Naive B cell (primary cell): ENCODE data around the gene HEBP1. TPM values are rescaled to one million over a fixed set of nuclear protein-coding genes. Genes with fewer than 3 reads are reported as not detected.
A peak's percentile ranks its signal among the peaks of the same experiment; 100 is the strongest.

Source experiments
- ATAC-seq, 2 donors: fragments of 150-1000 bp; cut with Tn5 transposase; 2 replicates each; pipeline ENCODE4 v1.10.0; 2021; ENCODE audit warnings: low read depth in 2 of 2, mild to moderate bottlenecking in 2 of 2, moderate library complexity in 2 of 2
- DNase-seq: peaks from one replicate; pipeline ENCODE4 v3.0.0; 2022
- H3K27ac Mint-ChIP-seq, 6 donors: one replicate each; pipeline ENCODE4 v1.8.0; 2020 to 2022; ENCODE audit warnings: mild to moderate bottlenecking in 6 of 6, mixed read lengths in 6 of 6, moderate library complexity in 5 of 6, inconsistent platforms in 2 of 6
- H3K27me3 Mint-ChIP-seq, 3 donors: one replicate each; pipeline ENCODE4 v1.8.0; 2021 to 2022; ENCODE audit warnings: mixed read lengths in 3 of 3, mild to moderate bottlenecking in 1 of 3
- H3K36me3 Mint-ChIP-seq, 2 donors: one replicate each; pipeline ENCODE4 v1.8.0; 2020 to 2022; ENCODE audit warnings: mixed read lengths in 2 of 2, inconsistent platforms in 1 of 2, mild to moderate bottlenecking in 1 of 2
- H3K4me1 Mint-ChIP-seq, 3 donors: one replicate each; pipeline ENCODE4 v1.8.0; 2020 to 2022; ENCODE audit warnings: mixed read lengths in 3 of 3, inconsistent platforms in 1 of 3, mild to moderate bottlenecking in 1 of 3, moderate library complexity in 1 of 3
- H3K4me3 Mint-ChIP-seq, 8 donors: one replicate each; pipeline ENCODE4 v1.8.0; 2020 to 2022; ENCODE audit warnings: mild to moderate bottlenecking in 8 of 8, mixed read lengths in 8 of 8, moderate library complexity in 8 of 8, inconsistent platforms in 2 of 8
- H3K9me3 Mint-ChIP-seq, 7 donors: one replicate each; pipeline ENCODE4 v1.8.0; 2020 to 2022; ENCODE audit warnings: mixed read lengths in 7 of 7, mild to moderate bottlenecking in 5 of 7, inconsistent platforms in 2 of 7, moderate library complexity in 1 of 7
- polyA plus RNA-seq, 6 donors: library from polyadenylated mRNA; unstranded; fragments of 300-500 nt; fragmentation: Illumina TruSeq; gene quantifications; one replicate each; pipeline ENCODE4 v1.2.3, GENCODE V29; 2021; ENCODE audit warnings: low read depth in 6 of 6

HEBP1 gene
- polyA plus RNA-seq, 6 donors from 2014 or later = 20.2 to 37.3 (median 23.4) TPM

GRCh38 chr12:12927211-12928079 lies 72.6 kb downstream of the HEBP1 start:
- no peak for ATAC-seq
- peaks cover 6 to 15% (median 13%) of the 10 kb centered on the region in 3 donors for H3K27me3 Mint-ChIP-seq
- H3K4me3 Mint-ChIP-seq = peak overlapping the region in 5 of 8 donors; percentile 42 to 74 (median 53)
- no peaks in the 10 kb centered on the region for H3K4me1 Mint-ChIP-seq
- H3K27ac Mint-ChIP-seq = peak overlapping the region in 3 of 6 donors; percentile 53 to 84 (median 65)
- peaks cover 0 to 1% (median 0%) of the 10 kb centered on the region in 7 donors for H3K9me3 Mint-ChIP-seq
- H3K36me3 Mint-ChIP-seq = peaks cover 0 to 6% of the 10 kb centered on the region in 2 donors
- peak; percentile 30 for DNase-seq

GRCh38 chr12:12926571-12927071 lies 73.4 kb downstream of the HEBP1 start:
- Mint-ChIP-seq H3K4me3 (peak overlapping the region in 1 of 8 donors; percentile 74), H3K9me3 (peaks cover 0 to 2% (median 0%) of the 10 kb centered on the region in 7 donors), H3K27me3 (peaks cover 6 to 15% (median 13%) of the 10 kb centered on the region in 3 donors), H3K27ac (peak overlapping the region in 1 of 6 donors; percentile 84), H3K36me3 (peaks cover 0 to 6% of the 10 kb centered on the region in 2 donors), H3K4me1 (no peaks in the 10 kb centered on the region)
- no peak for DNase-seq
- no peak for ATAC-seq

GRCh38 chr12:12925388-12925787 lies 74.7 kb downstream of the HEBP1 start:
- H3K36me3 Mint-ChIP-seq = peaks cover 0 to 2% of the 10 kb centered on the region in 2 donors
- H3K4me3 Mint-ChIP-seq = no peak overlapping the region
- H3K27ac Mint-ChIP-seq = no peak overlapping the region
- H3K4me1 Mint-ChIP-seq = no peaks in the 10 kb centered on the region
- DNase-seq (no peak), ATAC-seq (no peak)
- peaks cover 0 to 2% (median 0%) of the 10 kb centered on the region in 7 donors for H3K9me3 Mint-ChIP-seq
- peaks cover 2 to 15% (median 13%) of the 10 kb centered on the region in 3 donors for H3K27me3 Mint-ChIP-seq

Other genes with a start within 250 kb of the HEBP1 start
- gene APOLD1, start 214.6 kb downstream of the HEBP1 start, polyA plus RNA-seq = 1 to 10 TPM in 3 of 6 donors, under 1 TPM in 2, not detected in 1; 0.51 to 2.0 (median 1.1) TPM
- gene DDX47, start 186.9 kb downstream of the HEBP1 start, polyA plus RNA-seq = 10 to 100 TPM; 52.0 to 98.1 (median 78.2) TPM
- not detected for gene GPRC5A, start 108.7 kb downstream of the HEBP1 start, polyA plus RNA-seq
- gene GPRC5D, start 48.1 kb downstream of the HEBP1 start, polyA plus RNA-seq = under 1 TPM in 1 of 6 donors, not detected in 5; 0.32 TPM
- gene FAM234B, start 44.1 kb upstream of the HEBP1 start, polyA plus RNA-seq = 1 to 10 TPM; 2.0 to 8.9 (median 6.2) TPM
- gene GSG1, start 103.4 kb upstream of the HEBP1 start, polyA plus RNA-seq = under 1 TPM in 2 of 6 donors, not detected in 4; 0.11 to 0.16 TPM
- gene EMP1, start 196.5 kb upstream of the HEBP1 start, polyA plus RNA-seq = under 1 TPM in 1 of 6 donors, not detected in 5; 0.96 TPM